AG10803 (cell line): ENCODE data around the gene CLDN6.

Experiments
- DNase-seq: peaks from one replicate; pipeline ENCODE4 v3.0.0; 2010; ENCODE audit warnings: low read depth
- H3K4me3 ChIP-seq: 2 replicates; pipeline ENCODE4 v1.5.1; 2011; ENCODE audit warnings: mild to moderate bottlenecking, low read length, control low read depth
- TF ChIP-seq, protein P1 (sequence below): conservative IDR thresholded peaks from 2 replicates; pipeline ENCODE4 v1.5.1; 2011; ENCODE audit warnings: mild to moderate bottlenecking, low read length, control low read depth, inconsistent platforms

Gene CLDN6

DNA sequence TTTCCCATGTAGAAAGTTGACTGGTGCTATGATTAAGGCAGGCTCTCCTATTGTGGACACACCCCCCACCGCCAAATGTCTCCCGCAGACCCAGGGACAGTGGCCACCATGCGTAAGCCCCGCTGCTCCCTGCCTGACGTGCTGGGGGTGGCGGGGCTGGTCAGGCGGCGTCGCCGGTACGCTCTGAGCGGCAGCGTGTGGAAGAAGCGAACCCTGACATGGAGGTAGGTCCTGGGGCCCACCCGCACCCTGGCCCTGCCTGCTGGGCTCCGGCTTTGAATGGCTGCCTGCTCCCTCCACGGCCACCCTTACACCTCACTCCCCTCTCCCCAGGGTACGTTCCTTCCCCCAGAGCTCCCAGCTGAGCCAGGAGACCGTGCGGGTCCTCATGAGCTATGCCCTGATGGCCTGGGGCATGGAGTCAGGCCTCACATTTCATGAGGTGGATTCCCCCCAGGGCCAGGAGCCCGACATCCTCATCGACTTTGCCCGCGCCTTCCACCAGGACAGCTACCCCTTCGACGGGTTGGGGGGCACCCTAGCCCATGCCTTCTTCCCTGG is 32.0 kb upstream of the CLDN6 start:
- no peak for DNase-seq
- H3K4me3 ChIP-seq: no peak overlapping the region
- TF ChIP-seq, protein P1, sequence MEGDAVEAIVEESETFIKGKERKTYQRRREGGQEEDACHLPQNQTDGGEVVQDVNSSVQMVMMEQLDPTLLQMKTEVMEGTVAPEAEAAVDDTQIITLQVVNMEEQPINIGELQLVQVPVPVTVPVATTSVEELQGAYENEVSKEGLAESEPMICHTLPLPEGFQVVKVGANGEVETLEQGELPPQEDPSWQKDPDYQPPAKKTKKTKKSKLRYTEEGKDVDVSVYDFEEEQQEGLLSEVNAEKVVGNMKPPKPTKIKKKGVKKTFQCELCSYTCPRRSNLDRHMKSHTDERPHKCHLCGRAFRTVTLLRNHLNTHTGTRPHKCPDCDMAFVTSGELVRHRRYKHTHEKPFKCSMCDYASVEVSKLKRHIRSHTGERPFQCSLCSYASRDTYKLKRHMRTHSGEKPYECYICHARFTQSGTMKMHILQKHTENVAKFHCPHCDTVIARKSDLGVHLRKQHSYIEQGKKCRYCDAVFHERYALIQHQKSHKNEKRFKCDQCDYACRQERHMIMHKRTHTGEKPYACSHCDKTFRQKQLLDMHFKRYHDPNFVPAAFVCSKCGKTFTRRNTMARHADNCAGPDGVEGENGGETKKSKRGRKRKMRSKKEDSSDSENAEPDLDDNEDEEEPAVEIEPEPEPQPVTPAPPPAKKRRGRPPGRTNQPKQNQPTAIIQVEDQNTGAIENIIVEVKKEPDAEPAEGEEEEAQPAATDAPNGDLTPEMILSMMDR: no peak

DNA sequence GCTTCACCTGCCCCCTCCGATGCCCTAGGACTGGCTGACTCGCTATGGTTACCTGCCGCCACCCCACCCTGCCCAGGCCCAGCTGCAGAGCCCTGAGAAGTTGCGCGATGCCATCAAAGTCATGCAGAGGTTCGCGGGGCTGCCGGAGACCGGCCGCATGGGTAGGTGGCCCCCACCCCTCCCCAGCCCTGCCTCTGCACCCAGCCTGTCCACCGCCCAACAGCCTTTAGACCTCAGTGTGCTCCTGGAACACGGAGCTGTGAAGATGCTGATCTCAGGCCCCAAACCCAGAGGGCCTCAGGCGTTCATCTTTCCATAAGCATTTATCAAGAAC is 29.4 kb upstream of the CLDN6 start:
- TF ChIP-seq, protein P1: no peak
- DNase-seq: no peak
- H3K4me3 ChIP-seq: no peak overlapping the region

DNA sequence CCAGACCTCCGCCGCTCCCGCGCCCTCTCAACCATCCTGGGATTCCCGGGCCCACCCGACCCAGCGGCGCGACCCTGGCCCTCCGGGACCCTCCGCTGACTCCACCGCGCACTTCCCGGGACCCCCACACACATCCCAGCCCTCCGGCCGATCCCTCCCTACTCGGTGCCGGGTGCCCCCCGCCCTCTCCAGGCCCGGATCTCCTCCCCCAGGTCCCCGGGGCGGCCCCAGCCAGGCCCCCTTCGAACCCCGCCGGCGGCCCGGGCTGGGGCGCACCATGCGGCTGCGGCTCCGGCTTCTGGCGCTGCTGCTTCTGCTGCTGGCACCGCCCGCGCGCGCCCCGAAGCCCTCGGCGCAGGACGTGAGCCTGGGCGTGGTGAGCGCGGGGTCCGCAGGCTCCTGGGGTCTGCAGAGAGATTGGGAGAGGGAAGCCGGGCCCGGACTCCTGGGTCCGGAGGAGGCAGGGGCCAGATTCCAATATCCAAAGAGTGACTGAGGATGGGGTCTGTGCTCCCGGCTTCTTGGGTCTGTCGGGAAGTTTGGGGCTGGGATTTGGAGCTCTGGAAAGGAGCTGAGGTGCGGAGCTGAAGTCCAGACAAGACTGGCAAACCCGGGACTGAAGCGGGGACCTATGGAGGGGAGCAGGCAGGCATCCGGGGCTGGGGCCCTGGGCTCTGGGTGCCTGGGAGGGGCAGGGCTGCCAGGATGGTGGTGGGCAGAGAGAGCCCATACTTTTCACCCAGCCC is 28.8 kb upstream of the CLDN6 start:
- DNase-seq: no peak
- TF ChIP-seq, protein P1: no peak
- no peak overlapping the region for H3K4me3 ChIP-seq

DNA sequence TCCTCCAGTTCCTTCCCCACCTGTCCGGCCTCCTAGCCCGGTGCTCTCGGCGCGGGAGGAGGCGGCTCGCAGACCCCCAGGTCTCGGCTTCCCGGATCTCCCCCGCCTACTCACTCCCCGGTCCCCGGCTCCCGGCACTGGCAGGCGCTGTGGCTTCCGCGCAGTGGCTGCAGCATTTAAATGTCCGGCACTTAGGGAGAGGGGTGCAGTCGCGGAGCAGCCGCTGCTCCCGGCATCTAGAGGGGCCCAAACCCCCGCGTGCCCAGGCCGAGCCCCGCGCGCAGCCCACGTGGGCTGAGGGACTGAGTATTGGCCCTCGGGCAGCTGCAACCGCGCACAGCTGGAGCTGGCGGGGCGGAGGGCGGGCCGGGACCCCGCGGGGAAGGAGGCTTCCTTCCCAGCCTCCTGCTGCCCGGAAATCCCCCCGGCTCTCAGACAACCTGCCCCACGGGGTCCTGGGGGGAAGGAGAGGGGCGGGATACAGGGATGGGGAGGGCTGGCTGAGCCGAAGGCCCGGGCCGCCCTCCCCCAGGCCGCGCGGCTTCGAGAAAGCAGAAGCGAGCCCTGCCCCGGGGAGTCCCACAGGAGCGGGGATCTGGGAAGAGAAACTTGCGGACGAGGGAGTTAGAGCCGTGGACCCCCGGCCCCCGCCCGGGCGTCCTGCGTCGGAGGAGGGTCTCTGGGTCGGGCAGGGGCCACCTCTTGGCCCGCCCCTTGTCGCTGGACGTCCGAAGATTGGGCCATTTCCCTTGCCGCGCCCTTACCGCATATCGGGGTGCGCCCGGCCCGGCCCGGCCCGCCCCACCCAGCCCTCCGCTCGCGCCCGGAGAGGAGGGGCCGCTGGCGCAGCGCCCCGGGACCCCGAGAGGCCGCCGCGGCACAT is 28.0 kb upstream of the CLDN6 start, which contains the start of gene MMP25:
Gene MMP25 (plus strand): TSS at position 804 of the 883 bp plus-strand sequence. CDS start 357 bp downstream, outside the sequence.
- TF ChIP-seq, protein P1: no peak
- no peak for DNase-seq
- H3K4me3 ChIP-seq: peak within 1 kb of the TSS; percentile 43

DNA sequence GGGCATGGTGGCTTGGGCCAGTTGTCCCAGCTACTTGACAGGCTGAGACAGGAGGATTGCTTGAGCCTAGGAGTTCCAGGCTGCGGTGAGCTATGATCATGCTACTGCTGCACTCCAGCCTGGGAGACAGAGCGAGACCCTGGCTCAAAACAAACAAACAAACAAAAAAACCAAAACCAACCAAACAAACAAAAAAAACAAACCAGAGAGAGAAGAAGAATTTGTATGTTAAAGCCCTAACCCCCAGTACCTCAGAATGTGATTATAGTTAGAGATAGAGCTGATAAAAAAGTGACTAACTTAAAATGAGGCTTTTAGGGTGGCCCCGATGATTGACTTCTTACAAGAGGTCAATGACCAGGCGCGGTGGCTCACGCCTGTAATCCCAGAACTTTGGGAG is 26.7 kb upstream of the CLDN6 start:
- TF ChIP-seq, protein P1: no peak
- no peak for DNase-seq
- H3K4me3 ChIP-seq: no peak overlapping the region

DNA sequence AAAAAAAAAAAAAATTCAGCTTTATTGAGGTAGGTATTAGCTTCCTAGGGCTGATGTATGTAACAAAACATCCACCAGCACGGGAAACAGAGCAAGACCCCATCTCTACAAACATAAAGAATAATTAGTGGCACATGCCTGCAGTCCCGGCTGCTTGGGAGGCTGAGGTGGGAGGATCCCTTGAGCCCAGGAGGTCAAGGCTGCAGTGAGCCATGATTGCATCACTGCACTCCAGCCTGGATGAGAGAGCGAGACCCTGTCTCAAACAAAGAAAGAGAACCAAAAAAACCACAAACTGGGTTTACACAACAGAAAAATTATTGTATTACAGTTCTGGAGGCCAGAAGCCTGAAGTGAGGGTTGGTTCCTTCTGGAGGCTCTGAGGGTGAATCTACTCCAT is 24.4 kb upstream of the CLDN6 start:
- H3K4me3 ChIP-seq: no peak overlapping the region
- TF ChIP-seq, protein P1: no peak
- no peak for DNase-seq

DNA sequence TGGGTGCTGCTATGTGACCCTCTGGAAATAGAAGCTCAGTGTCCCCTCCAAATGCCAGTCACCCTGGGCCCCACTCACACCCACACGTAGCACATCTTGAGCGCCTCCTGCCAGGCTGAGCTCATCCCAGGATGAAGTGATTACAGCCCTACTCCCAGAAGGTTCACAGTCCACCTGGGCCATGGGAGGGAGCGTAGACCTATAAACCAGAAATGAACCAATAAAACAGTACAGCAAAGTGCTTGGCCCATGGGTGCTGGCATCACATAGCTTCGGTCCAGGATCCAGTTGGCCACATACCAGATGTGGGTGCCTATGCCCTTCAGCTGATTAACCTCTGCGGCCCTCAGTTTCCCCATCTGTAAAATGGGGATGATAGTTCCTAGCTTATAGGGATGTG is 20.9 kb upstream of the CLDN6 start:
- DNase-seq: no peak
- TF ChIP-seq, protein P1: no peak

More for the DNA sequence above, 20.9 kb upstream of the CLDN6 start:
- no peak overlapping the region for H3K4me3 ChIP-seq
